ENCODE measurements around the gene MYCBP2.

The MYCBP2 gene

GRCh38 chr13:77022341-77022740 lies 304.6 kb downstream of the MYCBP2 start:
- POLR2A ChIA-PET = no interaction called here
- CTCF ChIA-PET = interaction anchor here (0.5 to 1.2 kb wide), 2 partner anchors 12 to 368 kb away, joined by 3 read pairs; no protein-coding TSS in a partner anchor
- no peak for DNase-seq (ENCODE audit: extremely low spot score)
- no peak for TF ChIP-seq CTCF (IDR thresholded peaks at IDR 0.05; ENCODE audit: control extremely low read depth, extremely low read depth, low read depth, missing control alignments)

- no peak for DNase-seq (ENCODE audit: extremely low spot score)
- ChIA-PET POLR2A (no interaction called here), CTCF (interaction anchor here (1.9 kb wide), 1 partner anchor 18 kb away, joined by 7 read pairs; no protein-coding TSS in a partner anchor)
- no peak for TF ChIP-seq CTCF (IDR thresholded peaks at IDR 0.05; ENCODE audit: control extremely low read depth, extremely low read depth, low read depth, missing control alignments)
Measured at GRCh38 chr13:77019756-77020155, 307.1 kb downstream of the MYCBP2 start.

- CTCF ChIA-PET = interaction anchor here (0.9 to 2.6 kb wide), 5 partner anchors 9 to 21 kb away, joined by 3 to 13 read pairs (median 5); partner anchors contain the start of gene FBXL3
- DNase-seq (ENCODE audit: extremely low spot score) = no peak
- POLR2A ChIA-PET = interaction anchor here (0.7 to 0.9 kb wide), 2 partner anchors 8 to 9 kb away, joined by 3 read pairs; no protein-coding TSS in a partner anchor
- TF ChIP-seq CTCF (IDR thresholded peaks at IDR 0.05; ENCODE audit: control extremely low read depth, extremely low read depth, low read depth, missing control alignments) = no peak
Measured at GRCh38 chr13:77016888-77017623, 309.8 kb downstream of the MYCBP2 start.

- ChIA-PET POLR2A (interaction anchor here (0.7 to 0.9 kb wide), 2 partner anchors 9 to 10 kb away, joined by 3 read pairs; no protein-coding TSS in a partner anchor), CTCF (interaction anchor here (1.1 to 2.6 kb wide), 3 partner anchors 10 to 21 kb away, joined by 3 to 13 read pairs (median 9); partner anchors contain the start of gene FBXL3)
- no peak for DNase-seq (ENCODE audit: extremely low spot score)
- TF ChIP-seq CTCF (IDR thresholded peaks at IDR 0.05; ENCODE audit: control extremely low read depth, extremely low read depth, low read depth, missing control alignments) = no peak
Measured at GRCh38 chr13:77016251-77016812, 310.6 kb downstream of the MYCBP2 start.

GRCh38 chr13:77014906-77015685 lies 311.8 kb downstream of the MYCBP2 start:
- POLR2A ChIA-PET = no interaction called here
- CTCF ChIA-PET = interaction anchor here (1.1 to 3.1 kb wide), 5 partner anchors 10 to 27 kb away, joined by 3 to 39 read pairs (median 4); no protein-coding TSS in a partner anchor
- DNase-seq (ENCODE audit: extremely low spot score) = no peak
- TF ChIP-seq CTCF (IDR thresholded peaks at IDR 0.05; ENCODE audit: control extremely low read depth, extremely low read depth, low read depth, missing control alignments) = no peak
